KOPT-K1 (cell line): ENCODE data around the gene PEAK1.

ENCODE experiments used
- H3K27ac ChIP-seq: fragments of 200-600 bp; sonication (generic); 2 replicates; pipeline ENCODE4 v1.5.1; 2016; ENCODE audit warnings: antibody characterized with exemption, mild to moderate bottlenecking, low read depth, low read length; ENCODE audit not compliant: poor library complexity, severe bottlenecking
- H3K36me3 ChIP-seq: fragments of 200-600 bp; sonication (generic); 2 replicates; pipeline ENCODE4 v1.5.1; 2017; ENCODE audit warnings: antibody characterized with exemption, mild to moderate bottlenecking, low read length, moderate library complexity; ENCODE audit not compliant: insufficient read depth
- H3K9me3 ChIP-seq: fragments of 200-600 bp; sonication (generic); 2 replicates; pipeline ENCODE4 v1.5.1; 2017; ENCODE audit warnings: antibody characterized with exemption, low read length, mild to moderate bottlenecking; ENCODE audit not compliant: insufficient read depth, poor library complexity, severe bottlenecking

The PEAK1 gene

DNA sequence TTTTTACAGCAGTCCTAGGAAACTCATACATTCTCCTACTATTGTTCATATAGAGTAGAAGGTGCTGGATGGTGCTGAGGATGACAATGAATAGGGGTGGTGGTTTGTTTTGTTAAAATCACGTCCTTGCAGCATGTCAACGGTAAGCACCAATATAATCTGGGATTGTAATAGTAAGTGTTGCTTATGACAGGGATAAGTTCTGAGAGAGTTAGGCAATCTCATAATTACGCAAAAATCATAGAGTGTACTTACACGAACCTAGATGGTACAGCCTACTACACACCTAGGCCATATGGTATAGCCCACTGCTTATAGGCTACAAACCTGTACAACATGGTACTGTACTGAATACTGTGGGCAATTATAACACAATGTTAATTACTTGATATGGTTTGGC is 284.7 kb downstream of the PEAK1 start:
- H3K9me3 ChIP-seq, result peaks cover 2% of the 10 kb centered on the region
- H3K36me3 ChIP-seq, result no peaks in the 10 kb centered on the region
- H3K27ac ChIP-seq, result no peak overlapping the region

DNA sequence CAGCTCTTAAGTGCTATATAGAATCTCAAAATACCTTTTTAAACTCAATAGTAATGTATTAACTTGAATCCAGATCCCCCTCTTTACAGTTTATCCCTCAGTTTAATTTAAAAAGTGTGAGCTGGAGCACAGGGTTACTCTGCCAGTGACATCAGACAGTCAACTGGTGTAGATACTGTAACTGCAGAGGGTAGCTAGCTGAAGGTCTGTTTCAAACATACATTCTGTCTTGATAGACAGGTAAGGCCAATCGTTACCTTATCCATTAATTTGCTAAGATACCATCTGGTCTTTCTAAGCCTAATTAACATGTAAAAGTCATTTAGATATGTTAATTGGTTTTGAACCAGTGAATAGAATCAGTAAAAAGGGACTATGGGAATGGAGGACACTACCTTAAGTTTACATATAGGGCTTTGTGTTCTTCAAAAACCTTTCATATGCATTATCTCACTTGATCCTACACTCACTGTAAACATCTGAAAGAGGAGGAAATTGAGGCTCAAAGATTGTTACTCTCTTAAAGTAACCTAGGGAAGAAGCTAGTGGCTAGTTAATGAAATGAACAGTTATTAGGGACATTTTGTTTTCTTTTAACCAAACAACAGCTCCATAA is 289.5 kb downstream of the PEAK1 start:
- H3K36me3 ChIP-seq, result no peaks in the 10 kb centered on the region
- no peaks in the 10 kb centered on the region for H3K9me3 ChIP-seq
- no peak overlapping the region for H3K27ac ChIP-seq

DNA sequence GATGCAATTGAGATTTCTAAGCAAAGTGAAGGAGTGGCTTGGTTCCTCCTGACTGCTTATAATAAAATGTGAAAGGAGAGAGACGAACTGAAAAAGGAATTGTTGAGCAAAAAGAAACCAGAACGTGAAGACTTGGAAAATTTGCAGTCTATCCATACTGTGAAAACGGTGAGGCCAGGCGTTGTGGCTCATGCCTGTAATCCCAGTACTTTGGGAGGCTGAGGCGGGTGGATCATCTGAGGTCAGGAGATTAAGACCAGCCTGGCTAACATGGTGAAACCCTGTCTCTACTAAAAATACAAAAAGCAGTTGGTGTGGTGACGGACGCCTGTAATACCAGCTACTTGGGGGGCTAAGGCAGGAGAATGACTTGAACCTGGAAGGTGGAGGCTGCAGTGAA is 292.3 kb downstream of the PEAK1 start:
- Histone ChIP-seq H3K27ac (no peak overlapping the region), H3K36me3 (no peaks in the 10 kb centered on the region), H3K9me3 (no peaks in the 10 kb centered on the region)

- Histone ChIP-seq H3K36me3 (no peaks in the 10 kb centered on the region), H3K9me3 (no peaks in the 10 kb centered on the region)
Observed at GRCh38 chr15:77126529-77127326, 293.2 kb downstream of the PEAK1 start.

GRCh38 chr15:77123854-77124253 is 296.1 kb downstream of the PEAK1 start:
- H3K27ac ChIP-seq, result no peak overlapping the region
- no peaks in the 10 kb centered on the region for H3K9me3 ChIP-seq
- H3K36me3 ChIP-seq, result no peaks in the 10 kb centered on the region

More at GRCh38 chr15:77126529-77127326, 293.2 kb downstream of the PEAK1 start:
- no peak overlapping the region for H3K27ac ChIP-seq

DNA sequence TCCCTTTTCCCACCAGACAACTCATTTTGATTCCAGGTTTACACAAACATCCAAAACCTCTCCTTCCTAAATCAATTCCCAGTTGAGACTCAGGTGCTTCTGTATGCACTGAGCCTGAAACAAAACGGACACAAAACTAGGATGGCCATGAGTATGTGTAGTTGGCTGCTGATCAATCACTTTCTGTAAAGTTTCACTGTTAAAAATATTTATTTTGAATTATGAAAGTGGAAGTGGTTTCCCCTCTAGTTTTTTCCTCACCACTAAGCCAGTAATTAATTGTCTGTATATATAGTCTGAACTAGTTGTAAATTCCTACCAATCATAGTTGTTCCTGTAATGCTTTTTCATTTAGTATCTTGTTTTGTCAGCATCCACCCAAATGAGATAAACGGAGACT is 297.3 kb downstream of the PEAK1 start:
- Histone ChIP-seq H3K36me3 (no peaks in the 10 kb centered on the region), H3K27ac (no peak overlapping the region), H3K9me3 (no peaks in the 10 kb centered on the region)

DNA sequence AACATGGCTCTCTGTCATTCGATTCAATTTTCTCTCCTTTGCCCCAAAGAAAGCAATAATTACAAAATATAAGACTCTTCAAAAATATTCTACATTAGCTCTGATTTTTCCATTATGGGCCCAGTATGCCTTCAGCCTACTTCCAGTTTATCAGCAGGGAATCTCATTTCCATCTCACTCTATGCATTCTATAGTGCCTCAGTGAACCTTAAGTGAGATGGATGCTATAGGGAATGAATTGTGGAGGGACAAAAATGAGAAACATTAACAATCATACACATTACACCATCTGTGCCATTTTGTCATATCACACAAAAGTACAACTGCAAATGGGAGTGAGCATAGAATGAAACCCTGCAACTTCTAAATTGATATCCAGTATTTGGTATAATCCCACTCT is 298.3 kb downstream of the PEAK1 start:
- Histone ChIP-seq H3K36me3 (no peaks in the 10 kb centered on the region), H3K27ac (no peak overlapping the region), H3K9me3 (no peaks in the 10 kb centered on the region)

GRCh38 chr15:77120576-77120975 is 299.3 kb downstream of the PEAK1 start:
- Histone ChIP-seq H3K27ac (no peak overlapping the region), H3K9me3 (no peaks in the 10 kb centered on the region), H3K36me3 (no peaks in the 10 kb centered on the region)

- Histone ChIP-seq H3K9me3 (no peaks in the 10 kb centered on the region), H3K36me3 (no peaks in the 10 kb centered on the region), H3K27ac (no peak overlapping the region)
Observed at GRCh38 chr15:77119446-77119845, 300.5 kb downstream of the PEAK1 start.

DNA sequence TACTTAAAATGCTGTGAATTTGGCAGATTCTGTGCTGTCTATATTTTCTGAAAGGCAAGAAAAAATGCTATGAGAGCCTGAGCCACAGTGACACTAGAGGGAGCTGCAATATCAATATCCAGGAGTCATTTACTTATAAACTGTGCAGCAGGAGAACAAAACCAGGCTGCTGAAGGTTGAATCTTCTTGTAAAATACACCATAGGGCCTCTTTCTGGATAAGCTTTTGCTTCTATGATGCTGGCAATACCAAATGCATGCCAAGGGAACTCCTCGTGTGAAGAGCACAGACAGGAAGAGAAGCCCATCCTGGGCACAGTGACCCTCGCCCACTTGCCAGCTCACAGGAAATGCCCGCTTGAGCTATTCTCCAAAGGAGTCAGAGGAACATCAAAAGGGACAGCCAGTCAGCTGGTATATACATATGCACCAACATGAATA is 301.0 kb downstream of the PEAK1 start:
- Histone ChIP-seq H3K36me3 (no peaks in the 10 kb centered on the region), H3K9me3 (no peaks in the 10 kb centered on the region), H3K27ac (no peak overlapping the region)

DNA sequence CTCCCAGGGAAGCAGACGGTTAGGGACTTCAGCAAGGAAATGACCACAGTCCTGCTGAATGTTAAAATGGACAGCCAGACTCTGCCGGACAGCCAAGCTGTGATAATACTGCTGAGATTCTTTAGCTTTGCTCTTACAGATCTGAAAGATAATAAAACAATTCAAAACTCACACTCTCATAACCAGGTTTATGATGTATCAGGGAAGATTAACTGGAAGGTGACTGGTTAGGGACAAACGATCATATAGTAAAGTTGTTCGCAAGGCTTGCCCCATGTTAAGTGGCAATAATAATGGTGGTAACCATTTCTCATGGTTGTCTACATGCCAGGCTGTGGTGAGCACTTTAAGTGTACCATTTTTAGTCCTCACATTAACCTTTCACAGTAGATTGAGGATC is 304.7 kb downstream of the PEAK1 start:
- Histone ChIP-seq H3K36me3 (no peaks in the 10 kb centered on the region), H3K9me3 (no peaks in the 10 kb centered on the region), H3K27ac (no peak overlapping the region)

DNA sequence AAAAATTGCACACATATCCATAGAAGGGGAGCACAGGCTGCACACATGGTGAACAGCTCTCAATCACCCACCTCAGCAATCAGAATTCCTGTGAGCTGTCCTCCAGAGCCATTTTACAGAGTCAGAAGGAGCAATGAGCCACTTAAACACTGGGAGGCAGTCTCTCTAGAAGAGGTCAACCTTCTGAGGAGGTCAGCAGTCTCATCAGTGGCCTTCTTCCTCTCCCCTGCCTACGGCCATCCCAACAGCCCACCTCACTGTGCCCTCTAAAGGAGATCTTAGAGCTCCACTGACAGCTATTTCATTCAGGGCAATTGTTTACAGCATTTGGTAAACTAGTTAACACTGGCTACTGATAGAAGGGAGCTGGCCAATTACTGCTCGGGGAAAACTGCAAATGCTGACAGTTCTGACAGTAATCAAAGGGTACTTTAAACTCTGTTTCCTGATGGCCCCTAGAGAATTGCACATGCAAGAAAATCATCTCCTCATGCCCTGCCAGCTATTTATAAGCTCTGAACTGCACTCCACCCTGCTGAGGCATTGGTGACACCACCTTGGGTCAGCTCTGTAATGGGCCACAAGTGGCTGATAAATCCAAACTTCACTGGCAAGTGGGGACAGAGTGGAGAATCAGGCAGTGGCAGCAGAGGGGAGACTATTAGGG is 306.9 kb downstream of the PEAK1 start:
- Histone ChIP-seq H3K36me3 (no peaks in the 10 kb centered on the region), H3K9me3 (no peaks in the 10 kb centered on the region), H3K27ac (no peak overlapping the region)

DNA sequence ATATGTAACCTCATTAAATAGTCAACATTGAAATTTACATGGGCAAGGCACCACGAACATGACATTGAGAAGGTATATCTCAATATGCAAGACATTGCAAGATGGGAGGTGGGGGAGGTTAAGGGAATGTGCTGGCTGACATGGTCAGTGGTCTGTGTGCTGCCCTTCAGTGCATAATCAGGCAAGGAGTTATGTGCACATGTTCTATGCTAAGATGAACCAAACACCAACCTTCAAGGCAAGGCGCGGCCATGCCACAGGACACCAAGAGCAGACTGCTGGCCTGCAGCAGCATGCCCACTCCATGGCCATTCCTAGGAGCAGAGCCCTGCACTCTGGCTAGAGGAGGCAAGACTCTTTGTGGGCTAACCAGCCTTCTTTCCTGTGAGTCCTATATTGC is 308.1 kb downstream of the PEAK1 start:
- no peaks in the 10 kb centered on the region for H3K9me3 ChIP-seq
- H3K27ac ChIP-seq, result no peak overlapping the region
- no peaks in the 10 kb centered on the region for H3K36me3 ChIP-seq

DNA sequence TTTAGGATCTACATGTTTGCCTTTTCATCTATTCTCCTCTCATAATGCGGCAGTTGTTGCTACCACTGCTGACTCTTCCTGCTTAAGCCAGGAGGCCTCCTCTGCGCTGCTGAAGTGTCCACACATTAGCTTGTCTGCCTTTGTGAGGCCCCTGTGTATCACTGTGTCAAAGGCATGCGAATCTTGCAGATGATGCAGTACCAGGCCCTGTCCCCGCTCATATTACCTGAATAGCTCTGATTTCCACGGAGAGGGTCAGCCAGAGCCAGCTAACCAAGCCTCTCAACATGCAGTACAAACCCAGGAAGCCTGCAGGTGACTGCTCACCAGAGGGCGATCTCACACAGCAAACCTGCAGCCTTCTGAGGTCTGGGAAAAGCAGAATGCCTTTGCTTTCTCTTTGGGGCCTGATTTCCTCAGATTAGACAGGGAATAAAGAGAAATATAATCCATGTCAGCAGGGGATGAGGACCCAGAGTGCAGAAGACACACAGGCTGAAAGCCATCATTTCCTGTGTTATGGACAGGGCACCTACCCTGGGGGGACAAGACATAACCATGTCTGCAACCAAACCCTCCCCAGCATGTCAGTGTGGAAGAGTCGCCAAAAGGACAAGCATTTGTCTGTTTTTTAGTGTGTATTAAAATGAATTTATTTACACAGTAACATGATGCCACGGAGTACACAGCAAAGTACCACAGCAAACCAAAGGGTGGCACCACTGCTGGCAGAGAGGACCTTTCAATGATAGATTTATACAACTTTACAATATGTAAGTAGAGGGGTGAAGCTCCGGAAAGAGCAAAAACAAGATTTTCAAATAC is 312.2 kb downstream of the PEAK1 start:
- Histone ChIP-seq H3K36me3 (no peaks in the 10 kb centered on the region), H3K27ac (no peak overlapping the region), H3K9me3 (no peaks in the 10 kb centered on the region)

- no peaks in the 10 kb centered on the region for H3K36me3 ChIP-seq
- no peak overlapping the region for H3K27ac ChIP-seq
- no peaks in the 10 kb centered on the region for H3K9me3 ChIP-seq
Observed at GRCh38 chr15:77107068-77107467, 312.8 kb downstream of the PEAK1 start.
